Naive thymus-derived CD8-positive, alpha-beta T cell (primary cell): ENCODE measurements around the gene POLE4. TPM values are rescaled to one million over a fixed set of nuclear protein-coding genes. Genes with fewer than 3 reads are reported as not detected.
A peak's percentile ranks its signal among the peaks of the same experiment; 100 is the strongest.

Experiments
- ATAC-seq, 2 donors: fragments of 150-1000 bp; cut with Tn5 transposase in 1 of 2; sonication (Bioruptor Pico), chemical (Tn5 transposase) in 1 of 2; 1 replicate in 1 of 2; 2 replicates in 1 of 2; pipeline ENCODE4 v1.10.0; 2021; ENCODE audit warnings: mild to moderate bottlenecking in 2 of 2, moderate library complexity in 2 of 2
- POLR2A ChIA-PET: fragments of 350-600 bp; sonication (Branson Sonifier 250); formaldehyde crosslinking; loops from one replicate; lab custom pipeline; 2021; ENCODE audit warnings: antibody characterized with exemption; lab: Charles Lee
- DNase-seq, 10 donors: peaks; one replicate each; pipeline versions ENCODE4 v3.0.0 to v3.0.0-alpha.2; 2020 to 2022
- H3K27ac Mint-ChIP-seq, 10 donors: one replicate each; pipeline ENCODE4 v1.8.0; 2020 to 2022; ENCODE audit warnings: mild to moderate bottlenecking in 10 of 10, mixed read lengths in 10 of 10, moderate library complexity in 4 of 10, inconsistent platforms in 1 of 10
- H3K27me3 Mint-ChIP-seq, 5 donors: one replicate each; pipeline ENCODE4 v1.8.0; 2021 to 2022; ENCODE audit warnings: mixed read lengths in 5 of 5
- H3K36me3 Mint-ChIP-seq, 3 donors: one replicate each; pipeline ENCODE4 v1.8.0; 2020 to 2022; ENCODE audit warnings: mixed read lengths in 3 of 3, mild to moderate bottlenecking in 2 of 3, inconsistent platforms in 1 of 3
- H3K4me1 Mint-ChIP-seq, 4 donors: one replicate each; pipeline ENCODE4 v1.8.0; 2021 to 2022; ENCODE audit warnings: mixed read lengths in 4 of 4
- H3K4me3 Mint-ChIP-seq, 10 donors: one replicate each; pipeline ENCODE4 v1.8.0; 2020 to 2022; ENCODE audit warnings: mild to moderate bottlenecking in 10 of 10, mixed read lengths in 10 of 10, moderate library complexity in 6 of 10, inconsistent platforms in 1 of 10
- H3K9me3 Mint-ChIP-seq, 9 donors: one replicate each; pipeline ENCODE4 v1.8.0; 2020 to 2022; ENCODE audit warnings: mixed read lengths in 9 of 9, mild to moderate bottlenecking in 3 of 9, inconsistent platforms in 1 of 9, moderate library complexity in 1 of 9
- polyA plus RNA-seq, 3 donors: library from polyadenylated mRNA; unstranded; fragments of 300-500 nt; fragmentation: Illumina TruSeq; gene quantifications; one replicate each; pipeline ENCODE4 v1.2.3, GENCODE V29; 2021
- total RNA-seq, 8 experiments: library from RNA in 2 of 8; stranded (reverse) in 2 of 8; gene quantifications; one replicate each; pipeline ENCODE4 v1.2.3 and lab custom pipeline; 2021 to 2026

Gene POLE4
- total and polyA plus RNA-seq, 5 experiments from 2014 or later = 49.0 to 163 (median 108) TPM

DNA sequence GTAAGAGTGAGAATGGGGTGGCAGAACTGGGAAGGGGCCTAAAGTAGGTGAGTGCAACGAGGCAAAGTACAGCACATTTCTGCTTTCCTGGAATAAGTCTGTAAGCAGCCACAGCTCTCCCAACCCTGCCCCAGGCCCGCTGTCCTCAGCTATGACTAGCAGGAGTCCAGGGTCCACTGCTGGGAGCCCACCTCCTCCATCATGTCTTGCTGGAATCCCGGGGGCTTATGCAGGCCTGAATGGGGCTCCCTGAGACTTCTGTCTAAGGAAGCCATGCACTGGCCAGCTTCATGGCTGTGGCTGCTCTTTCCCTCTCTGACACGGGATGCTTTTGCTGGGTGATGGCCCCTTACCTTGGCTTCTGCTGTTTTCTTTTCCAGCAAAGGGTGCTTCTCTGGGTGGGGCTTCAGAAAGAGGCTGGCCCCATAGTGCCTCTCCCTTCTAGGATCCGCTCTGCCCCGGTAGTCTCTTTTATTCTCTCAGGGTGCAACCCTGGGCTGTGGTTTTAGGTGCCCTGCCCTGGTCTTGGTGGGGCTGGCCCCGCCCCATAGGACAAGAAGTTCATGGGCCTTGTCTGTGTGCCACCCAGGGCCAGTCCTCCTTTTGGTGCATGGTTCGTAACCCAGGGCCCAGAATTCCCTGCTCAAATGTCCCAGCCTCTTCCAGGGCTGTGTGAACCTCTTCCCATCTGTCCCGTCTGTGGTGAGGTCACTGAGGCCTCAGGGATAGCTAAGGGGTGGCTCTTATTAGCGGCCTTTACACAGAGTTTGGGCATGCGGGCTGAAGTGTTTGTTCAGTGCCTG, 33.8 kb upstream of the POLE4 start:
- Mint-ChIP-seq H3K4me1 (peaks cover under 1 to 4% (median 2%) of the 10 kb centered on the region in 4 donors), H3K27me3 (peaks cover 0 to 10% (median 0%) of the 10 kb centered on the region in 5 donors), H3K36me3 (no peaks in the 10 kb centered on the region), H3K27ac (peak overlapping the region in 3 of 10 donors; percentile 34 to 65 (median 65)), H3K9me3 (peaks cover 0 to 19% (median 0%) of the 10 kb centered on the region in 9 donors), H3K4me3 (no peak overlapping the region)
- POLR2A ChIA-PET = no interaction called here
- DNase-seq = no peak
- no peak for ATAC-seq

GRCh38 chr2:74925361-74925786, 33.1 kb upstream of the POLE4 start:
- Mint-ChIP-seq H3K27me3 (peaks cover 0 to 10% (median 0%) of the 10 kb centered on the region in 5 donors), H3K36me3 (no peaks in the 10 kb centered on the region), H3K4me3 (no peak overlapping the region), H3K27ac (peak overlapping the region in 2 of 10 donors; percentile 65 to 70), H3K4me1 (peaks cover 0 to 3% (median 0%) of the 10 kb centered on the region in 4 donors), H3K9me3 (peaks cover 0 to 22% (median 0%) of the 10 kb centered on the region in 9 donors)
- no peak for ATAC-seq
- no peak for DNase-seq
- POLR2A ChIA-PET = no interaction called here

GRCh38 chr2:74927621-74928020, 30.8 kb upstream of the POLE4 start:
- peak overlapping the region in 3 of 10 donors; percentile 2 to 38 (median 37) for H3K27ac Mint-ChIP-seq
- H3K27me3 Mint-ChIP-seq = peaks cover 0 to 18% (median 0%) of the 10 kb centered on the region in 5 donors
- no peak for DNase-seq
- POLR2A ChIA-PET = no interaction called here
- H3K4me3 Mint-ChIP-seq = no peak overlapping the region
- peaks cover 0 to 3% (median 0%) of the 10 kb centered on the region in 4 donors for H3K4me1 Mint-ChIP-seq
- peaks cover 0 to 14% (median 0%) of the 10 kb centered on the region in 3 donors for H3K36me3 Mint-ChIP-seq
- H3K9me3 Mint-ChIP-seq = peaks cover 0 to 35% (median 0%) of the 10 kb centered on the region in 9 donors
- peak in 1 of 2 donors; percentile 14 for ATAC-seq

DNA sequence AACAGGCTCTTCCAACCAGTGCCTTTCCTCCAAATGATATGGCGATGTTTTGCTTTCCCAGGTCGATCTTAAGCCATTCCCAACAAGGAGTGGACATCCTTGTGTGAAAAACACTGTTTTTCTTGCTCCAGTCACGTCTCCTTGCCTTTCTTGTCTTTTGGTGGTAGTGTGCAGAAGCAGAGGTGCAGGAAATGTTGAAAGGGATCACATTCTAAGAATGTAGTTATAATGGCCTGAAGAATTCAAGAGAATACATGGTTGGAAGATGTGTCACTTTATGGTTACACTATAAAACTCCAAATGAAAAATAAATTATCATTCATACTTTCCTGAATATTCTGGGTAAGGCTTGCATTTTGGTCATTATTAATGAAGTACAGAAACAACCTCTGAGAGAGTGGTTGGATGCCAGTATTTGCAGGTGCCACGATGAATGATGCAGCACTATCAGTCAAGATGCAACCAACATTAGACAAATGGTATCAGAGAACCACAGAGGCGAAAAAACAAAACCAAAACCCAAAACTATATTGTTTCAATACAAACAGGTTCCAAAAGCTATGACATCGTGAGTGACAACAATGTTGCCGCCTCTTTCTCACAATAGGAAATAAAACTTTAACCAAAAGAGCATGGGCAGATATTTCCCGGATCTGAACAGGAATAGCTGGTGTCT, 27.5 kb upstream of the POLE4 start:
- H3K9me3 Mint-ChIP-seq = peaks cover 0 to 49% (median 0%) of the 10 kb centered on the region in 9 donors
- H3K36me3 Mint-ChIP-seq = peaks cover 0 to 24% (median 0%) of the 10 kb centered on the region in 3 donors
- no peaks in the 10 kb centered on the region for H3K4me1 Mint-ChIP-seq
- H3K27ac Mint-ChIP-seq = no peak overlapping the region
- peaks cover 0 to 29% (median 0%) of the 10 kb centered on the region in 5 donors for H3K27me3 Mint-ChIP-seq
- DNase-seq (no peak), ATAC-seq (no peak)
- POLR2A ChIA-PET = no interaction called here
- H3K4me3 Mint-ChIP-seq = no peak overlapping the region

- DNase-seq = no peak
- no peak overlapping the region for H3K4me3 Mint-ChIP-seq
- H3K9me3 Mint-ChIP-seq = peaks cover 0 to 53% (median 0%) of the 10 kb centered on the region in 9 donors
- POLR2A ChIA-PET = no interaction called here
- no peaks in the 10 kb centered on the region for H3K4me1 Mint-ChIP-seq
- H3K27ac Mint-ChIP-seq = no peak overlapping the region
- no peak for ATAC-seq
- peaks cover 0 to 24% (median 0%) of the 10 kb centered on the region in 3 donors for H3K36me3 Mint-ChIP-seq
- peaks cover 0 to 32% (median 0%) of the 10 kb centered on the region in 5 donors for H3K27me3 Mint-ChIP-seq
Measured at GRCh38 chr2:74931940-74932339, 26.5 kb upstream of the POLE4 start.

GRCh38 chr2:74935975-74936391, 22.5 kb upstream of the POLE4 start:
- ATAC-seq = no peak
- H3K27me3 Mint-ChIP-seq = peaks cover 0 to 33% (median 0%) of the 10 kb centered on the region in 5 donors

DNA sequence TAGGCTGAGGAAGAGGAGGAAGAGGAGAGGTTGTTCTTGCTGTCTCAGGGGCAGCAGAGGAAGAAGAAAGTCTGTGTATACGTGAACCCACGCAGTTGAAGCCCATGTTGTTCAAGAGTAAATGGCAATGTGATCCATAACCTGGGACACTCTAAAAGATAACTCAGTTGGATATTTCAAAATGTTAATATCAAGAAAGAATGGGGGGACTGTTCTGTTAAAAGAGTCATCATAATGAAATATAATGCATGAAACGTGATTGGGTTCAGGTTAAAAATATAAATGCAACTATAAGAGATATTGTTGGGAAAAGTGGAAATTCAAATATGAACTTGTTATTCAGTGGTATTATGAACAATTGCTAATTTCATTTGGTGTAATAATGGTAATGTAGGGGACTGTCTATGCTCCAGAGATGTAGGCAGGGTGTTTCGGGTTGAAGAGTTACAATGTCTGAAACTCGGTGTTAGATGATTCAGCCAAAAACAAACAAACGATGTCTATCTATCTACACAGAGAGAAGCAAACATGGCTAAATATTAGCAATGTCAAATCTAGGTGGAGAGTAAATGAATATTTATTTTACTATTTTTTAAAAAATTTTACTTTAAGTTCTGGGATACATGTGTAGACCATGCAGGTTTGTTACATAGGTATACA, 21.1 kb upstream of the POLE4 start:
- peaks cover 0 to 10% (median 0%) of the 10 kb centered on the region in 3 donors for H3K36me3 Mint-ChIP-seq
- DNase-seq = no peak
- no peak overlapping the region for H3K4me3 Mint-ChIP-seq
- no peak for ATAC-seq
- peaks cover 0 to 28% (median 0%) of the 10 kb centered on the region in 5 donors for H3K27me3 Mint-ChIP-seq
- peaks cover 0 to 34% (median 0%) of the 10 kb centered on the region in 9 donors for H3K9me3 Mint-ChIP-seq
- POLR2A ChIA-PET = no interaction called here
- no peaks in the 10 kb centered on the region for H3K4me1 Mint-ChIP-seq
- no peak overlapping the region for H3K27ac Mint-ChIP-seq

More at GRCh38 chr2:74935975-74936391, 22.5 kb upstream of the POLE4 start:
- H3K4me1 Mint-ChIP-seq = no peaks in the 10 kb centered on the region
- H3K27ac Mint-ChIP-seq = no peak overlapping the region
- POLR2A ChIA-PET = no interaction called here
- DNase-seq = no peak
- peaks cover 0 to 18% (median 0%) of the 10 kb centered on the region in 3 donors for H3K36me3 Mint-ChIP-seq
- peaks cover 0 to 47% (median 0%) of the 10 kb centered on the region in 9 donors for H3K9me3 Mint-ChIP-seq
- no peak overlapping the region for H3K4me3 Mint-ChIP-seq

DNA sequence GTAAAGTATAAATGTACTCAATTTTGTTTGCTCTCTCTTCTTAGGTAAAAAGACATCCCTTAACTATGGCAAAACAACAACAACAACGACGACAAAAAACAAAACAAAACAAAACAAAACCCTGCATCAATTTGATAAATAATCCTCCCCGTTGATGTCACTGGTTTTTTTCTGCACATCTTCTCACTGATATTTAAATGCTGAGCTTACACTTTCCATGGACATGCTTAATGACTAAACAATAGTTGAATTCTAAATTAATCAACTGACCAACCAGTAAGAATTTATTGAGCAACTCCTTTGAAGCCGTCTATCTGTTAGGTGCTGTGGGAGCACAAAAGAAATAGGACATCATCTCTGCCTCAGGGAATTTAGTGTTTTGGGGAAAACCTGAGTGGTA, 20.2 kb upstream of the POLE4 start:
- peaks cover 0 to 5% (median 0%) of the 10 kb centered on the region in 3 donors for H3K36me3 Mint-ChIP-seq

GRCh38 chr2:74939919-74940812, 18.3 kb upstream of the POLE4 start:
- POLR2A ChIA-PET = no interaction called here
- H3K4me3 Mint-ChIP-seq = no peak overlapping the region
- no peaks in the 10 kb centered on the region for H3K4me1 Mint-ChIP-seq
- H3K9me3 Mint-ChIP-seq = peaks cover 0 to 19% (median 0%) of the 10 kb centered on the region in 9 donors
- no peak for ATAC-seq
- no peak for DNase-seq
- H3K27me3 Mint-ChIP-seq = peaks cover 0 to 27% (median 0%) of the 10 kb centered on the region in 5 donors
- no peaks in the 10 kb centered on the region for H3K36me3 Mint-ChIP-seq
- H3K27ac Mint-ChIP-seq = no peak overlapping the region

More for the DNA sequence above, 20.2 kb upstream of the POLE4 start:
- ATAC-seq = no peak
- POLR2A ChIA-PET = no interaction called here
- Mint-ChIP-seq H3K27ac (no peak overlapping the region), H3K4me1 (no peaks in the 10 kb centered on the region), H3K27me3 (peaks cover 0 to 27% (median 0%) of the 10 kb centered on the region in 5 donors), H3K4me3 (no peak overlapping the region), H3K9me3 (peaks cover 0 to 28% (median 0%) of the 10 kb centered on the region in 9 donors)
- DNase-seq = no peak

DNA sequence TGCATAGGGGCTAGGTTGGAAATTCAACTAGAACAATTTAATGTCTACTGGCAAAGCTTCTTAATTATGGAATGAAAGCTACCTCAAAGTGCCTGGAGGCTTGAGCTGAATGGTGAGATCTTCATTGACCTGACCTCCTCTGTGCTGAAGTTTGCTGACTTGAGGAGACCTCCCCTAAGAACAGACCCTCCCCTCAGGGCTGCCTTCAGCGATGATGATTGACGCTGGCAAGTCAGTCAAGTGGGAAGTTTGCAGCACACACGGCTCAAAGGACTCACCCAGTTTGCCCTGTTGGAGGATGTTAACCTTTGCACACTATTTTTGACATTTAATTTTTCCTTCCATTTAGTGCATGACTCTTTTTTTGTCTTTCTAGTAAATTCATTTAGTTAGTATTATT, 17.2 kb upstream of the POLE4 start:
- no peaks in the 10 kb centered on the region for H3K36me3 Mint-ChIP-seq
- peaks cover 0 to 20% (median 0%) of the 10 kb centered on the region in 5 donors for H3K27me3 Mint-ChIP-seq
- POLR2A ChIA-PET = no interaction called here
- ATAC-seq (no peak), DNase-seq (no peak)
- H3K9me3 Mint-ChIP-seq = peaks cover 0 to 19% (median 0%) of the 10 kb centered on the region in 9 donors
- H3K4me1 Mint-ChIP-seq = no peaks in the 10 kb centered on the region
- H3K27ac Mint-ChIP-seq = no peak overlapping the region
- no peak overlapping the region for H3K4me3 Mint-ChIP-seq

DNA sequence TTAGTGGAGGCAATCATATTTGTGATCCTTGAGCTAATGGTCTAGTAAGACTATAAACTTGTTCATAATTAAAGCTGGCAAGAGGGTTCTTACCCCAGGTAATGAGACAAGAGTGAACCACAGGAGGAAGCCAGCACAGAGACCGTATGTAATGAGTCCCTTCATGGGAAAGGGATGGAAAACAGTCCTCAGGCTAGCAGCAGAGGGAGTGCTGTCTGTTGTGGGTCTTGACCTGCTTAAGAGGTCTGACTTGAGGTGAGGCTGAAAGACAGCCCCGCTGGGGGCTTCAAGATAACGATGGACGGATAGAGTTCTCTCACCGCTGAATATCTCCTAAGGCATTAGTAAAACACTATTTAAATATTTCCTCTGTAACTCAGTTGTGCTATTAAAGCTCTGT, 16.2 kb upstream of the POLE4 start:
- DNase-seq = no peak
- Mint-ChIP-seq H3K27ac (no peak overlapping the region), H3K36me3 (peaks cover 0 to 1% (median 0%) of the 10 kb centered on the region in 3 donors), H3K4me1 (no peaks in the 10 kb centered on the region), H3K27me3 (peaks cover 0 to 15% (median 0%) of the 10 kb centered on the region in 5 donors), H3K9me3 (peaks cover 0 to 12% (median 0%) of the 10 kb centered on the region in 9 donors), H3K4me3 (no peak overlapping the region)
- POLR2A ChIA-PET = no interaction called here
- no peak for ATAC-seq
